HT1080 (cell line): ENCODE data around the gene ELMO1. TPM values are rescaled to one million over a fixed set of nuclear protein-coding genes. Genes with fewer than 3 reads are reported as not detected.

Source experiments
- DNase-seq: peaks from one replicate; pipeline ENCODE4 v3.0.0-alpha.2; 2015; ENCODE audit warnings: low read depth
- total RNA-seq: library from RNA; depleted of rRNA; stranded (reverse); fragments of >200 nt; shearing (Covaris generic); gene quantifications from 2 replicates; pipeline ENCODE4 v1.2.3, GENCODE V29; 2014

Gene ELMO1
- total RNA-seq, 1 experiment from 2014 or later = 12.3 TPM

- DNase-seq = no peak
Measured at GRCh38 chr7:36862771-36863261, 585.8 kb downstream of the ELMO1 start.

- DNase-seq = no peak
Measured at GRCh38 chr7:36861656-36862055, 587.0 kb downstream of the ELMO1 start.

GRCh38 chr7:36860681-36861080 lies 588.0 kb downstream of the ELMO1 start:
- DNase-seq = no peak

- DNase-seq = no peak
Measured at GRCh38 chr7:36855330-36855729, 593.3 kb downstream of the ELMO1 start.

GRCh38 chr7:36854652-36855051 lies 594.0 kb downstream of the ELMO1 start:
- DNase-seq = no peak

GRCh38 chr7:36852931-36853330 lies 595.7 kb downstream of the ELMO1 start:
- DNase-seq = no peak

- DNase-seq = no peak
Measured at GRCh38 chr7:36852017-36852416, 596.6 kb downstream of the ELMO1 start.

GRCh38 chr7:36851382-36851781 lies 597.3 kb downstream of the ELMO1 start:
- no peak for DNase-seq

GRCh38 chr7:36847946-36848345 lies 600.7 kb downstream of the ELMO1 start:
- DNase-seq = no peak

GRCh38 chr7:36844374-36844773 lies 604.3 kb downstream of the ELMO1 start:
- no peak for DNase-seq

GRCh38 chr7:36840904-36841303 lies 607.8 kb downstream of the ELMO1 start:
- DNase-seq = no peak

- DNase-seq = no peak
Measured at GRCh38 chr7:36838616-36839225, 609.9 kb downstream of the ELMO1 start.

- no peak for DNase-seq
Measured at GRCh38 chr7:36831049-36831448, 617.6 kb downstream of the ELMO1 start.

GRCh38 chr7:36827726-36828703 lies 620.6 kb downstream of the ELMO1 start:
- no peak for DNase-seq

GRCh38 chr7:36825501-36825900 lies 623.2 kb downstream of the ELMO1 start:
- DNase-seq = no peak

GRCh38 chr7:36823353-36823752 lies 625.3 kb downstream of the ELMO1 start:
- DNase-seq = no peak

- DNase-seq = no peak
Measured at GRCh38 chr7:36821617-36822016, 627.0 kb downstream of the ELMO1 start.

GRCh38 chr7:36820527-36821170 lies 628.0 kb downstream of the ELMO1 start:
- DNase-seq = peak; percentile 8

- no peak for DNase-seq
Measured at GRCh38 chr7:36819639-36820038, 629.0 kb downstream of the ELMO1 start.

- DNase-seq = no peak
Measured at GRCh38 chr7:36814311-36814710, 634.4 kb downstream of the ELMO1 start.

- DNase-seq = no peak
Measured at GRCh38 chr7:36811807-36812206, 636.9 kb downstream of the ELMO1 start.

GRCh38 chr7:36810489-36810888 lies 638.2 kb downstream of the ELMO1 start:
- DNase-seq = no peak
